Upper lobe of left lung (tissue), 4 donors: ENCODE results near the gene FXR2.

Experiments
- CTCF ChIP-seq, 6 experiments: fragments of 450-650 bp in 4 of 6; fragments of 200-600 bp in 2 of 6; sonication (generic) in 2 of 6; IDR thresholded peaks; one replicate each; pipeline ENCODE4 v1.5.1; 2016 to 2019; ENCODE audit warnings: antibody characterized with exemption in 6 of 6
- POLR2A ChIP-seq, 4 donors: fragments of 450-650 bp; IDR thresholded peaks; one replicate each; pipeline ENCODE4 v1.5.1; 2016 to 2017; ENCODE audit warnings: antibody characterized with exemption in 4 of 4, mild to moderate bottlenecking in 2 of 4
- POLR2AphosphoS5 ChIP-seq, 2 donors: sonication (generic); formaldehyde crosslinking; IDR thresholded peaks; one replicate each; pipeline ENCODE4 v1.5.1; 2017; ENCODE audit warnings: antibody characterized with exemption in 2 of 2

- TF ChIP-seq CTCF (IDR thresholded peaks at IDR 0.05) (no peak), POLR2AphosphoS5 (IDR thresholded peaks at IDR 0.05) (no peak), POLR2A (IDR thresholded peaks at IDR 0.05) (no peak)
Observed at GRCh38 chr17:7562208-7562605, 52.5 kb downstream of the FXR2 start.
